LHCN-M2 (cell line): ENCODE measurements around the gene WNT5B. TPM values are rescaled to one million over a fixed set of nuclear protein-coding genes. Genes with fewer than 3 reads are reported as not detected.

Source experiments
- DNase-seq: peaks from one replicate; pipeline ENCODE4 v3.0.0-alpha.2; 2012; ENCODE audit warnings: low read depth
- total RNA-seq: library from RNA; depleted of rRNA; stranded (reverse); fragments of >200 nt; gene quantifications from 2 replicates; pipeline ENCODE4 v1.2.3, GENCODE V29; 2014

WNT5B gene
- total RNA-seq, 1 experiment from 2014 or later: 29.9 TPM

DNA sequence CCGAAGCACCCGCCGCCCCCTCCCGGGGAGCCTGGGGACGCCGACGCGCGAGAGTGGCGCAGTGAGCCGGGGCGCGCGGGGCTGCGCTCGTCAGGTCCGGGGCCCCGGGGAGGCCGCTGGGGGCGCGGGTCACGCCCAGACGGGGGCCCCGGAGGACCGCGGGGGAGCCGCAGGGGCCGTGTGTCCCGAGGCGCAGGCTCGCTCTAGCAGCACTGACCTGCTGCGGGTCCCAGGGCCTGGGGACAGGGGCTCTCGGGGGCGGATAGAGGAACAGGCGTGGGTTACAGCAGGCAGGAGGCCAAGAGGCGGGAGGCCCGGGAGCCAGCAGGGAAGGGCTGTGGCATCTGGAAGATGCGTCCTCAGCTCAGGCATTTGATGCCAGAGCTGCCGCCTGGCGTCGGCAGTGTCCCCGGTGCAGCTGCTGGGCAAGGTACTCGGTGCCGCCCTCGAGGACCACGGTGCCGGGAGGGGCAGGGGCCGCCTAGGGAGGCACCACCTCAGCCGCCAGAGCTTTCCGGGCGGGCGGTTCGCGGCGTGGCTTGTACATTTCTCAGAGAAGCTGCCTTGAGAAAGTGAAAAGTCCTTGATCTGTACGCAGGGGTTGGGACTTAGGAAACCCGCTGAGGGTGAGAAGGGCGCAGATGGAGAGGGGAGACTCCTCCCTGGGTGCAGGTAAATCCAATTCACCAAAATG is 1.2 kb downstream of the WNT5B start:
- peak; percentile 32 for DNase-seq

DNA sequence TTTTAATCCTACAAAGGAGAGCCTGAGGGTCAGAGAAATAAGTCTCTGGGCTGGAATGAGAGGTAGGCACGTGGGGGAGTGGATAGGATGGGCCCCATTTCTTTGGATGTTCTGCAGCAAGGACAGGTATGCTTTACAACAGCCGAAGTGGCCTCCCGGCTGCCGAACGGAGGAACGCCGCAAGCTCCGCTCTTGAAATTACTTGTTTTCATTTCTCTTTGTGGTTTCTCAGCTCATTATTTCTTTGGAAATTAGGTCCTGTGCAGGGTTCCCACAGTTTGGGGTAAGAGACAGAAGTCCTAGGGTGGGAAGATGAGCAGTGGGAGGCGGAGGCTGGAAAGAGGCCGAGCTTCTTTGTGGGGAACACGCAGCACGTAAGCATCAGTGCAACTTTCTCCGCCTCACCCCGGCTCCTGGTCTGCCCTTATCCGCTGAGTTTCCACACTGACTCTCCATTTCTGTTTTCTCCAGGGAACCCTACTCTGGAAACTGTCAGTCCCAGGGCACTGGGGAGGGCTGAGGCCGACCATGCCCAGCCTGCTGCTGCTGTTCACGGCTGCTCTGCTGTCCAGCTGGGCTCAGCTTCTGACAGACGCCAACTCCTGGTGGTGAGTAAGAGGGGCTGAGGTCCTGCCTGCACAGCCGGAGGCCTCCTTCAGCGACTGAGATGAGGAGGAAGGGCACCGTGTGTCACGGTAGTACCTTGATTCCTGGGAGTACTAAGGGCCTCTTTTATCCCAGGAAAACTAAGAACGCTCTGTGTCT is 2.0 kb downstream of the WNT5B start:
- peak; percentile 57 for DNase-seq

- DNase-seq: no peak
Measured at GRCh38 chr12:1632702-1633101, 3.7 kb downstream of the WNT5B start.

DNA sequence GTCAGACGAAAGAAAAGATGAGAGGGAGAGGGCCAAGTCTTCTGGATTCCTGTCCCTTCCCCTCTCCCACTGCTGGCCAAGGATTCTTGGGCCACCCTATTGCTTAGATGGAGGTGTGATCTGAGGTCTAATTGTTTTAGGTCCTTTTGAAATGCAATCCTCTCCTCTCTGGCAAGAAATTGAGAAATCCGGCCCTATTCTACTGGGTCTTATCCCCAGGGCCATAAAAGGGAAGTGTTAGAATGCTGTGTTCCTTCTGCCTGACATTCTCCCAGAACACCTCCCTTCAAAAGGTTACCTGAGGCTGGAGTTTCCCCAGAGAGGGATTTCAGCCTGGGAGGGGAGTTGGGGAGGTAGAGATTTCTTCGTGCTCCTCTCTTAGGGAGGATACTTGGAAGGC is 4.4 kb downstream of the WNT5B start:
- DNase-seq: no peak

DNA sequence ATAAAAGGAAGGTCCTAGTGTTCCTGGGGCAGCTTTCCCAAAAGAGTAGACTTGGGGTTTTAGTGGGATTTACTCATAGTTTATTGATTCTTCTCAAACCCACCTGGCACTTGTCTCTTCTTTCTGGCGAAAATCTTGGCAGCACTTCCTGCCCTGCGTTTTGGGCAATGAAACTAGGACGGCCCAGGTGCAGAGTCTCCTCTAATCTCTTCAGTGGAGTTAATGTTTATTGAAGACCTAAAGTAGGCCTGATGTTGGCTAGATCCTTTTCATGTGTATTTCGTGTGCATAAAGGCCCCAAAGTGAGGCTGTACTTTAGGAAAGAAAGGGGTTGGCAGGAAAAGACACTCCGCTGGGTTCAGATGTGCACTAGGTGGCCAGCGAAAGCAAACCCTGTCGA is 5.1 kb downstream of the WNT5B start:
- DNase-seq: no peak

DNA sequence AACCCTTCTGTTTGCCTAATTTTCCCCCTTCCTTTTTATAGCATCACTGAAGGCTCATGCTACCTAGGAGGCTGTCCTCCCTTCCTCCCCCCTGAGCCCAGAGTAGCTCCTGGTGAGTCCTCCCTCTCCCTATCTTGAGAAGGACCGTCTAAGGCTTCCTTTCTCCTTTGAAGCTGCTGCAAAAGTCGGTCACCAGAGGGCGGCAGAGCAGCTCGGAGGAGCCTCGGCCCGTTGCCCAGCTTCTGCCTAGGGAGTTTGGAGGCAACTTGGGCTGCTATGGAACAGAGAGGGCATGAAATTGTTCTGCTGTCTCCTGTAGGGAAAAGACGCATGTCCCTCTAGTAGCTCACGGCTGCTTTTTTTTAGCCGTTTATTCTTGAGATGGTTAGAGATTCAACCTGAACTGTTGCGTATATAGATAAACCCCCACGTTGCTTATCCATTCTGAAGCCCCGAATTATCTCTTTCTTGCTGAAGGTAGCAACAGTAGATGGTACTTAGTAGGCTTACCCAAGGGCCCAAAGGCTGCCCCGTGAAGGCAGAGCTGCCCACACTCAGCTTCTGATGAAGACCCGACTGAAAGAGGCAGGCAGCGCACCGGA is 5.7 kb downstream of the WNT5B start:
- DNase-seq: peak; percentile 63

GRCh38 chr12:1635301-1636095 is 6.5 kb downstream of the WNT5B start:
- no peak for DNase-seq

- DNase-seq: no peak
Measured at GRCh38 chr12:1638203-1638602, 9.2 kb downstream of the WNT5B start.

GRCh38 chr12:1639538-1639937 is 10.5 kb downstream of the WNT5B start:
- no peak for DNase-seq

DNA sequence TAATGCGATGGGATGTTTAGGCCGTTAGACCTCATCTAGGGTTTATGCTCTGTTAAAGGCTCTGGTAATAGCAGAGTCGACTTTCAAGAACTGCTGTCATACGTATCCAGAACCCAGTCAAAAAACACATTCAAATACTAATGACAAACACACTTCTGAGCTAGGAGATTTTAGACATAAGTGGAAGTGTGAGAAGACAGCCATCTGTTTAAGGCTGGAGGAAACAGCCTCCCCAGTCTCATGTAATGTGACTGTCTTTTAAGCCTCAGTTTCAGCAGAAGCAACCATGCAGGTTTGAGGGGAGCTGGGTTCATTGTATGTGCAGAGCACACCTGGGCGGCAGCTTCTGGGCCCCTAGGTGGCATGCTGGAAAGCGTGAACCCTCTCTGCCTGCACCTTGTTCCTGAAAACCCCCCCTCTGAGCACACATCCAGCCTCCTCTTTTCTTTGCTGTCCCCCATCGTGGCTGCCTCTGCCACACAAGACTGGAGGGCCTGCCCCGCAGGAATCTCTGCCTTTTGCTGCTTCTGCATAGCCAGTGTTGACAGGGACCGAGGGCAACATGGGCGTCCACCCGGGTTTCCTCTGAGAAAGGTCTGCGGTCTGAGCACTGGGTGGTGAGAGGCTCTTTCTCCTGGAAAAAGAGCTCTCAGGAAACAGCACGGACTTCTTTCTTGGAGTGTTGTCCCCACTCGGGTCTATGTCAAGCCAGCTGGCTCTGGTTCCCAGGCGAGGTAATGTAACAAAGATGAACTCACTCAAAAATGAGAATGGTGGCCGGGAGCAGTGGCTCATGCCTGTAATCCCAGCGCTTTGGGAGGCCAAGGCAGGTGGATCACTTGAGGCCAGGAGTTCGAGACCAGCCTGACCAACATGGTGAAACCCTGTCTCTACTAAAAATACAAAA is 11.6 kb downstream of the WNT5B start:
- DNase-seq: no peak

DNA sequence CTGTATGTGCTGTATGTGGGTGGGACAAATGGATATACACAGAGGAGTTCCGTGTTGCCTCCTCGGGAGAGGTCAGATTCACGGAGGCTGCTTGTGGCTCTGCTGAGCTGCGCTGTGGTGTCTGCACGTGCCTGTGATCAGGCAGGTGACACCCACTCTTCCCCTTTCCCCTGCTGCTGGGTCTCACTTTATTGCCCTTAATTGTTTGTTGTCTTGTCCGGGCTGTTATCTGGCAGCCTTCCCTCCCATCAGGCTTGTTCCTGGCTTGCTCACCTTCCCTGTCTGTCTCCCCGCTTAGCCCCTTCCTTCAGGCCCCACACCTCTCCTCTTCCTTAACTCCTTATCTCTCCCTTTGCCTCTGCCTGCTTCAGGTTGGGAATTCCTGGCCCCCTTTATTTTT is 13.5 kb downstream of the WNT5B start:
- DNase-seq: no peak

DNA sequence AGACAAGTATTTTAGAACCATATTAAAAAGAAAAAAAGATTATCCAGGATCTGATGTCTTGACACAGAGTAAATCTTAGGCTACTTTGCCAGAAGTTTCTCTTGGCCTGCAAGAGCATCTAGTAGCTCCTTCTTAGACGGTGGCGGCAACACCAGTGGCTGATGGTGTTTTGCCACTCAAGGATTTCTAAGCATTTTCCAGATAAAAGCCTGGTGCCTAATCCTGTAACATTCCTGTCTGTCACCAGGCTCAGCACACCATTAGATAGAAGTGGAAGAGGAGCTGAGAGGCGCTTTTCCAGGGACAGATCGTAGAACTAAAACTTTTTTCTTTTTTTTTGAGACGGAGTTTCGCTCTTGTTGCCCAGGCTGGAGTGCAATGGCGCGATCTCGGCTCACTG is 14.0 kb downstream of the WNT5B start:
- no peak for DNase-seq

DNA sequence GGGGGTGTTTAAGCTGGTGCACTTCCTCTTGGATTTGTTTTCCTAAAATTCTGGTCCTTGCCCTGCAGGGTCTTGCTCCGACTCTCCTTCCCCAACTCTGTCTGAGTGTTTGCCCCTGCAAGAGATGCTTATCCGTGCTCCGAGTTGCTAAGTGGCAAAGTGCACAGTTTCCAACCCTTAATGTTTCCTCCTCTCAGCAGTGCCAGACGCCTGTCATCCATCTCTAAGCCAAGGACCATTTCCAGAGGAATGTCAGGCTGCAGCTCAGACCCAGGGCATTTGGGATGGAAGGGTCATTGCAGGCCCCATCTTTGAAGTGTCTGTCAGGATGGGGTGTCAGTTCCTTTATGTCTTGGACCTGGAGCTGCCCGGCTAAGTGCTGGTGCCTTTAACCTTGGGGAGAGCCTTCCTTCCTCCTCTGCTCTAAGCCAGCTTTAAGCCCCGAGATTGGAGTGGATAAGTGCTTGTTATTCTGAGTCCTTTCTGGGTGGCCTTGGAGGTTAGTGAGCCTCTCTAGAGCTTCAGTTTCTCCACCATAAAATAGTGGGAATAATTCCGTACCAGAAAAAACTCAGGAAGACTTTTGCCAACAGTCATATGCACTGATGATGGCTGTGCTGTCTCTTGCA is 15.0 kb downstream of the WNT5B start:
- DNase-seq: no peak

DNA sequence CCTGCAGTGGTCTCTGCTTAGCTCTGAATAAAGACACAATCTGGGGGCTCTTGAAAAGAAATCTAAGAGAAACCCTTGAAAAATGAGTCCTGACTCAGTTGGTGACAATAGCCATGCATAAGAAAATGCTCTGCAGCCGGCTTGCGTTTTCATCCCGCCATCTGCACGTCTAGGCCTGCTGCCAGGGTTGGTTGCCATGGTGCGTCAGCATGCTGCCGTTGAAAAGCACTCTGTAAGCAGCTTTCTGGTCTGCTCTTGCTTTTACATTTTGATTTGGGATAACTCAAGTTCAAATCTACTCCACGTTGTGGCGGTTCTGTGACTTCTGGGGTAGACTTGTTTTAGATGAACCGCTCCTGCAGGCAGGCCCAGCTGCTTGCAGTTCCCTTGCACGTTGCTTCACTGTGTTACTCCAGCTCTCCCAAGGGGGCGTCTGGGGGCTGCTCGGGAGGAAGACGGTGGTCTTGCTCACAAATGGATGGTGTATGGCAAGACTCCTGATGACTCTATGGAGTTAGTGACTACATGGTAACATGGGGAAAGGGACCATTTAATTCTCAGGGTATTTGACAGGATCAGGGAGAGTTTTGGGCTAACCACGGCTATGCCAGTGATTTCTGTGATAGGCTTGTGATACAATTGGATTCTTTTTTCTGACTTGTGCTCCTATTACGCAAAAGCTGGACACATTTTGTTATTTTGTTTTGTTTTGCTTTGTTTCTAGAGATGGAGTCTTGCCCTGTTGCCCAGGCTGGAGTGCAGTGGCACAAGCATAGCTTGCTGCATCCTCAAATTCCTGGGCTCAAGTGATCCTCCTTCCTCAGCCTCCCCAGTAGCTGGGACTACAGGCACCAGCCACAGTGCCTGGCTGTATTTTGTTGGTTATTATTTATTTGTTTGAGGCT is 15.8 kb downstream of the WNT5B start:
- DNase-seq: peak; percentile 37

GRCh38 chr12:1645819-1646218 is 16.8 kb downstream of the WNT5B start:
- no peak for DNase-seq

DNA sequence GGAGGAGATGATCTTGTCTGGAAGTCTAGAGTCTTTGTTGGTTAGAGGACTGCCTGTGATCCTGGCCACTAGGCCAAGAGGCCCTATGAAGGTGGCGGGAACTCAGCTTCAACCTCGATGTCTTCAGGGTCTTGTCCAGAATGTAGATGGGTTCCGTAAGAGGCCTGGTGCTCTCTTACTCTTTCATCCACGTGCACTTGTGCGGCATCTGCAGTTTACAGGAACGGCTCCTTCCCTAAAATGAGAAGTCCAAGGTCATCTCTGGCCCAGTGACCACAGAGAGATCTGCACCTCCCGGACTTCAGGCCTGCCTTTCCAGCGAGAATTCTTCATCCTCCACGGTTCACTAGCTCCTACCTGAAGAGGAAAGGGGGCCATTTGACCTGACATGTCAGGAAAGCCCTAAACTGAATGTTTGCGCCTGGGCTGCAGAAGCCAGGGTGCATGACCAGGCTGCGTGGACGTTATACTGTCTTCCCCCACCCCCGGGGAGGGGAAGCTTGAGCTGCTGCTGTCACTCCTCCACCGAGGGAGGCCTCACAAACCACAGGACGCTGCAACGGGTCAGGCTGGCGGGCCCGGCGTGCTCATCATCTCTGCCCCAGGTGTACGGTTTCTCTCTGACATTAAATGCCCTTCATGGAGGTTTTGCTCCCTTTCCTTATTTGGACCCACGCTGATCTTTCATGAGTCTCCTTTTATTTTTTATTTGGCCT is 17.7 kb downstream of the WNT5B start:
- DNase-seq: no peak

- no peak for DNase-seq
Measured at GRCh38 chr12:1647285-1647669, 18.2 kb downstream of the WNT5B start.

GRCh38 chr12:1650260-1650977 is 21.4 kb downstream of the WNT5B start:
- DNase-seq: no peak
